Hepatocyte (in vitro differentiated cells): ENCODE results near the gene ZNF536.

Experiments used
- CTCF ChIP-seq: fragments of 200-600 bp; sonication (generic); IDR thresholded peaks from 2 replicates; pipeline ENCODE4 v1.5.1; 2016; ENCODE audit warnings: antibody characterized with exemption, mild to moderate bottlenecking; ENCODE audit not compliant: poor library complexity
- EZH2 ChIP-seq: fragments of 200-600 bp; sonication (generic); IDR thresholded peaks from 2 replicates; pipeline ENCODE4 v1.6.1; 2016; ENCODE audit warnings: antibody characterized with exemption, mild to moderate bottlenecking, borderline replicate concordance

- TF ChIP-seq CTCF: no peak
- TF ChIP-seq EZH2: no peak
These were observed 12.2 kb upstream of the ZNF536 start for GRCh38 chr19:30359936-30360335.
